ENCODE measurements around the gene CD163. TPM values are rescaled to one million over a fixed set of nuclear protein-coding genes. Genes with fewer than 3 reads are reported as not detected.

The CD163 gene
- total RNA-seq (2022) (not detected in 2 replicates), Bru-seq, nascent RNA (not detected), BruChase-seq, experiment 1, labeled RNA remaining after a 6-hour chase (percentile 6 among the genes with signal in this experiment), BruChase-seq, experiment 2, labeled RNA remaining after a 2-hour chase (not detected)
- long read RNA-seq = 0 reads

- Mint-ChIP-seq H3K4me3 (ENCODE audit: unreplicated experiment) (no peak within 1 kb of the TSS), H3K36me3 (ENCODE audit: insufficient read depth, unreplicated experiment) (no peaks in the 10 kb centered on the region), H3K27ac (ENCODE audit: low read depth, unreplicated experiment) (no peak within 1 kb of the TSS), H3K4me1 (ENCODE audit: insufficient read depth, unreplicated experiment) (peaks cover under 1% of the 10 kb centered on the region), H3K9me3 (ENCODE audit: unreplicated experiment) (no peaks in the 10 kb centered on the region), H3K27me3 (ENCODE audit: insufficient read depth, unreplicated experiment) (peaks cover 37% of the 10 kb centered on the region)
- ChIA-PET CTCF (interaction anchor here (1.0 kb wide), 1 partner anchor 43 kb away, joined by 3 read pairs; no protein-coding TSS in a partner anchor), POLR2A (interaction anchor here (0.6 kb wide), 1 partner anchor 81 kb away, joined by 4 read pairs; no protein-coding TSS in a partner anchor)
- TF ChIP-seq, protein P1, sequence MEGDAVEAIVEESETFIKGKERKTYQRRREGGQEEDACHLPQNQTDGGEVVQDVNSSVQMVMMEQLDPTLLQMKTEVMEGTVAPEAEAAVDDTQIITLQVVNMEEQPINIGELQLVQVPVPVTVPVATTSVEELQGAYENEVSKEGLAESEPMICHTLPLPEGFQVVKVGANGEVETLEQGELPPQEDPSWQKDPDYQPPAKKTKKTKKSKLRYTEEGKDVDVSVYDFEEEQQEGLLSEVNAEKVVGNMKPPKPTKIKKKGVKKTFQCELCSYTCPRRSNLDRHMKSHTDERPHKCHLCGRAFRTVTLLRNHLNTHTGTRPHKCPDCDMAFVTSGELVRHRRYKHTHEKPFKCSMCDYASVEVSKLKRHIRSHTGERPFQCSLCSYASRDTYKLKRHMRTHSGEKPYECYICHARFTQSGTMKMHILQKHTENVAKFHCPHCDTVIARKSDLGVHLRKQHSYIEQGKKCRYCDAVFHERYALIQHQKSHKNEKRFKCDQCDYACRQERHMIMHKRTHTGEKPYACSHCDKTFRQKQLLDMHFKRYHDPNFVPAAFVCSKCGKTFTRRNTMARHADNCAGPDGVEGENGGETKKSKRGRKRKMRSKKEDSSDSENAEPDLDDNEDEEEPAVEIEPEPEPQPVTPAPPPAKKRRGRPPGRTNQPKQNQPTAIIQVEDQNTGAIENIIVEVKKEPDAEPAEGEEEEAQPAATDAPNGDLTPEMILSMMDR (IDR thresholded peaks at IDR 0.05; ENCODE audit: unreplicated experiment) = no peak
- no TSS peak for BruUV-seq (replicated peaks)
- no peak for DNase-seq (ENCODE audit: unreplicated experiment)
- intact Hi-C loops (cut with micrococcal nuclease) = no loop called here
Observed at GRCh38 chr12:7503686-7504415, at the start of gene CD163. CD163 (minus strand) TSS chr12:7503777; CDS start chr12:7503690, 87 bp downstream.

GRCh38 chr12:7542813-7543212 is 39.2 kb upstream of the CD163 start:
- BruUV-seq (replicated peaks) = no TSS peak
- Mint-ChIP-seq H3K4me1 (ENCODE audit: insufficient read depth, unreplicated experiment) (no peaks in the 10 kb centered on the region), H3K9me3 (ENCODE audit: unreplicated experiment) (peaks cover 4% of the 10 kb centered on the region), H3K4me3 (ENCODE audit: unreplicated experiment) (no peak overlapping the region), H3K27me3 (ENCODE audit: insufficient read depth, unreplicated experiment) (peaks cover 48% of the 10 kb centered on the region), H3K36me3 (ENCODE audit: insufficient read depth, unreplicated experiment) (no peaks in the 10 kb centered on the region), H3K27ac (ENCODE audit: low read depth, unreplicated experiment) (no peak overlapping the region)
- DNase-seq (ENCODE audit: unreplicated experiment) = peak; percentile 17
- ChIA-PET POLR2A (no interaction called here), CTCF (interaction anchor here (0.6 to 1.2 kb wide), 3 partner anchors 9 to 1025 kb away, joined by 3 read pairs; no protein-coding TSS in a partner anchor)
- intact Hi-C loops (cut with micrococcal nuclease) = no loop called here
- TF ChIP-seq, protein P1 (IDR thresholded peaks at IDR 0.05; ENCODE audit: unreplicated experiment) = no peak

DNA sequence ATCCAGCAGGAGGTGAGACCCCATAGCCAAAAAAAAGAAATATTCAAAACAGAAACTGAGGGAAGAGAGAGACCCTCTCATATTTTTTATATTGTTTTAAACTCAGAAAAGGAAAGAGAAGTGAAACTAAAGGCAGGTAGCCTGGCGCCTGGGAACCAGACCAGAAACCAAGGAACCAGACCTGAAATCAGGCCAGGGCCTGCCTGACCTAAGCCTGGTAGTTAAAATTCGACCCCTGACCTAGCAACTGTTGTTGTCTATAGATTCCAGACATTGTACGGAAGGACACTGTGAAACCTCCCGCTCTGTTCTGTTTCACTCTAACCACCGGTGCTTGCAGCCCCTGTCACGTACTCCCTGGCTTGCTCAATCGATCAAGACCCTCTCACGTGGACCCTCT is 38.5 kb upstream of the CD163 start:
- POLR2A ChIA-PET = no interaction called here
- H3K27ac Mint-ChIP-seq (ENCODE audit: low read depth, unreplicated experiment) = no peak overlapping the region
- no TSS peak for BruUV-seq (replicated peaks)
- no peaks in the 10 kb centered on the region for H3K36me3 Mint-ChIP-seq (ENCODE audit: insufficient read depth, unreplicated experiment)
- CTCF ChIA-PET = interaction anchor here (0.6 to 1.2 kb wide), 2 partner anchors 107 to 1026 kb away, joined by 3 read pairs; no protein-coding TSS in a partner anchor
- no peak overlapping the region for H3K4me3 Mint-ChIP-seq (ENCODE audit: unreplicated experiment)
- H3K27me3 Mint-ChIP-seq (ENCODE audit: insufficient read depth, unreplicated experiment) = peaks cover 40% of the 10 kb centered on the region
- no peaks in the 10 kb centered on the region for H3K4me1 Mint-ChIP-seq (ENCODE audit: insufficient read depth, unreplicated experiment)
- no peak for DNase-seq (ENCODE audit: unreplicated experiment)
- intact Hi-C loops (cut with micrococcal nuclease) = no loop called here
- TF ChIP-seq, protein P1 (IDR thresholded peaks at IDR 0.05; ENCODE audit: unreplicated experiment) = no peak
- H3K9me3 Mint-ChIP-seq (ENCODE audit: unreplicated experiment) = peaks cover 4% of the 10 kb centered on the region

DNA sequence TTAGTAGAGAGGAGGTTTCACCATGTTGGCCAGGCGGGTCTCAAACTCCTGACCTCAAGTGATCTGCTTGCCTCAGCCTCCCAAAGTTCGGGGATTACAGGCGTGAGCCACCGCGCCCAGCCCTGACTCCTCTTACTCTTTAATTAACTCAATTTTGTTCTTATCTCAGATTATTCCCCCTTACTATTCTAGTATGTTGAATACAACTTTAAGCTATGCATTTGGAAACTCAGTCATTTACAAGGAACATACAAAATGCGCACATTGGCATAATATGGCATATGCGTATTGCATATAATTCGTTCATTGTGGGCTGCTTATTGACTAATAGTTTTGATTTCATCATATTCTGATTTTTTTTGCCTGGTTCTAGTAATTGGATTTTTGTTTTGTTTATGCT is 10.8 kb upstream of the CD163 start:
- Mint-ChIP-seq H3K4me3 (ENCODE audit: unreplicated experiment) (no peak overlapping the region), H3K36me3 (ENCODE audit: insufficient read depth, unreplicated experiment) (no peaks in the 10 kb centered on the region), H3K9me3 (ENCODE audit: unreplicated experiment) (no peaks in the 10 kb centered on the region), H3K27me3 (ENCODE audit: insufficient read depth, unreplicated experiment) (no peaks in the 10 kb centered on the region), H3K4me1 (ENCODE audit: insufficient read depth, unreplicated experiment) (no peaks in the 10 kb centered on the region), H3K27ac (ENCODE audit: low read depth, unreplicated experiment) (no peak overlapping the region)
- no TSS peak for BruUV-seq (replicated peaks)
- intact Hi-C loops (cut with micrococcal nuclease) = no loop called here
- TF ChIP-seq, protein P1 (IDR thresholded peaks at IDR 0.05; ENCODE audit: unreplicated experiment) = no peak
- POLR2A ChIA-PET = interaction anchor here (0.6 kb wide), 1 partner anchor 15 kb away, joined by 3 read pairs; no protein-coding TSS in a partner anchor
- CTCF ChIA-PET = interaction anchor here (0.7 kb wide), 1 partner anchor 15 kb away, joined by 3 read pairs; no protein-coding TSS in a partner anchor
- no peak for DNase-seq (ENCODE audit: unreplicated experiment)
